ENCODE data around the gene SLC26A11. TPM values are rescaled to one million over a fixed set of nuclear protein-coding genes. Genes with fewer than 3 reads are reported as not detected.
A peak's percentile ranks its signal among the peaks of the same experiment; 100 is the strongest.

SLC26A11 gene
- total and polyA plus RNA-seq, 2 donors from 2014 or later, result 11.3 to 24.5 TPM

DNA sequence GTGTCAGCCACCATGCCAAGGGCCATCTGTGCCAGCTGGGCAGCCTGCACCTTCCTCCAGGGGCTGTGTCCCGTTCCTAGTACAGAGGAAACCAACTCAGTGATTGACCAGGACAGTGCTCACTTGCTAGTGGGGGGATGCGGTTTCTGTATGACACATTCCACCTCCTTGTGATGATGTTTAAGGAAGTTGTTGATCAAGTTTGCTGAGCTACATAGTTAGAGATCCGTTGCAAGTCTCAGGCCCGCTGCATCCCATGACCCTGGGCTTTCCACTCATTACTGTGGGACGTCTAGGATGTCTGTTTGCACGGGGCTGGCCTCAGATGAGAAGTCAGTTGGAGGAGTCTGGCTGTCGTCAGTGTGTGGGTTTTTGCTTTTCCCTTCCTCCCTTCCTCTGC is 74.0 kb downstream of the SLC26A11 start:
- TF ChIP-seq, protein P1, sequence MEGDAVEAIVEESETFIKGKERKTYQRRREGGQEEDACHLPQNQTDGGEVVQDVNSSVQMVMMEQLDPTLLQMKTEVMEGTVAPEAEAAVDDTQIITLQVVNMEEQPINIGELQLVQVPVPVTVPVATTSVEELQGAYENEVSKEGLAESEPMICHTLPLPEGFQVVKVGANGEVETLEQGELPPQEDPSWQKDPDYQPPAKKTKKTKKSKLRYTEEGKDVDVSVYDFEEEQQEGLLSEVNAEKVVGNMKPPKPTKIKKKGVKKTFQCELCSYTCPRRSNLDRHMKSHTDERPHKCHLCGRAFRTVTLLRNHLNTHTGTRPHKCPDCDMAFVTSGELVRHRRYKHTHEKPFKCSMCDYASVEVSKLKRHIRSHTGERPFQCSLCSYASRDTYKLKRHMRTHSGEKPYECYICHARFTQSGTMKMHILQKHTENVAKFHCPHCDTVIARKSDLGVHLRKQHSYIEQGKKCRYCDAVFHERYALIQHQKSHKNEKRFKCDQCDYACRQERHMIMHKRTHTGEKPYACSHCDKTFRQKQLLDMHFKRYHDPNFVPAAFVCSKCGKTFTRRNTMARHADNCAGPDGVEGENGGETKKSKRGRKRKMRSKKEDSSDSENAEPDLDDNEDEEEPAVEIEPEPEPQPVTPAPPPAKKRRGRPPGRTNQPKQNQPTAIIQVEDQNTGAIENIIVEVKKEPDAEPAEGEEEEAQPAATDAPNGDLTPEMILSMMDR (IDR thresholded peaks at IDR 0.05; ENCODE audit: borderline replicate concordance, extremely low read depth, insufficient read depth), result no peak
- no peak overlapping the region for H3K4me3 ChIP-seq (ENCODE audit: low read length in 3 of 3)
- H3K4me1 ChIP-seq (ENCODE audit: control insufficient read depth in 2 of 3, insufficient read depth in 2 of 3, low read depth in 1 of 3, low read length in 3 of 3), result no peaks in the 10 kb centered on the region
- H3K27me3 ChIP-seq (ENCODE audit: control insufficient read depth, insufficient read depth, low read length), result no peaks in the 10 kb centered on the region
- peaks cover 8 to 61% (median 57%) of the 10 kb centered on the region in 3 donors for H3K36me3 ChIP-seq (ENCODE audit: control insufficient read depth in 2 of 3, insufficient read depth in 3 of 3, low read length in 3 of 3)
- peak in 1 of 5 donors; percentile 32 for DNase-seq
- no peak for FAIRE-seq
- no peak overlapping the region for H3K27ac ChIP-seq (ENCODE audit: low read depth in 2 of 2, low read length in 2 of 2)
- H3K9ac ChIP-seq (ENCODE audit: low read length in 3 of 3), result no peak overlapping the region
- intact Hi-C loops (cut with DNase I), result no loop called here
- H3K9me3 ChIP-seq (ENCODE audit: control insufficient read depth in 2 of 3, insufficient read depth in 1 of 3, low read length in 3 of 3), result no peaks in the 10 kb centered on the region

DNA sequence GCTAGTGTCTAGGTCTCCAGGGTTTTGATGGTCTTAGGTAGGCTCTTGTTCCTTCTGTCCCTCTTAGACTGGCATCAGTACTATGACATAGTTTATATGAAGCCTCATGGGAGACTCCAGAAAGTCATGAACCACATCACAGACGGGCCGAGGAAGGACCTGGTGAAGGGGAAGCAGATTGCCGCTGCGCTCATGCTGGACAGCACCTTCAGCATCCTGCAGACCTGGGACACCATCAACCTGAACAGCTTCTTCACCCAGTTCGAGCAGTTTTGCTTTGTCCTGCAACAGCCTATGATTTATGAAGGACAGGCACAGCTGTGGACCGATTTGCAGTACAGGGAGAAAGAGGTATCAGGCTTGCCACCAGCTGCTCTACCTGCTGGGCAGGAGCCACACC is 74.4 kb downstream of the SLC26A11 start:
- FAIRE-seq, result no peak
- no peaks in the 10 kb centered on the region for H3K9me3 ChIP-seq (ENCODE audit: control insufficient read depth in 2 of 3, insufficient read depth in 1 of 3, low read length in 3 of 3)
- no peak overlapping the region for H3K9ac ChIP-seq (ENCODE audit: low read length in 3 of 3)
- peak in 1 of 5 donors; percentile 8 for DNase-seq
- H3K36me3 ChIP-seq (ENCODE audit: control insufficient read depth in 2 of 3, insufficient read depth in 3 of 3, low read length in 3 of 3), result peaks cover 8 to 60% (median 56%) of the 10 kb centered on the region in 3 donors
- TF ChIP-seq, protein P1 (IDR thresholded peaks at IDR 0.05; ENCODE audit: borderline replicate concordance, extremely low read depth, insufficient read depth), result no peak
- H3K27me3 ChIP-seq (ENCODE audit: control insufficient read depth, insufficient read depth, low read length), result no peaks in the 10 kb centered on the region
- no peak overlapping the region for H3K4me3 ChIP-seq (ENCODE audit: low read length in 3 of 3)
- intact Hi-C loops (cut with DNase I), result no loop called here
- H3K27ac ChIP-seq (ENCODE audit: low read depth in 2 of 2, low read length in 2 of 2), result no peak overlapping the region
- H3K4me1 ChIP-seq (ENCODE audit: control insufficient read depth in 2 of 3, insufficient read depth in 2 of 3, low read depth in 1 of 3, low read length in 3 of 3), result no peaks in the 10 kb centered on the region

DNA sequence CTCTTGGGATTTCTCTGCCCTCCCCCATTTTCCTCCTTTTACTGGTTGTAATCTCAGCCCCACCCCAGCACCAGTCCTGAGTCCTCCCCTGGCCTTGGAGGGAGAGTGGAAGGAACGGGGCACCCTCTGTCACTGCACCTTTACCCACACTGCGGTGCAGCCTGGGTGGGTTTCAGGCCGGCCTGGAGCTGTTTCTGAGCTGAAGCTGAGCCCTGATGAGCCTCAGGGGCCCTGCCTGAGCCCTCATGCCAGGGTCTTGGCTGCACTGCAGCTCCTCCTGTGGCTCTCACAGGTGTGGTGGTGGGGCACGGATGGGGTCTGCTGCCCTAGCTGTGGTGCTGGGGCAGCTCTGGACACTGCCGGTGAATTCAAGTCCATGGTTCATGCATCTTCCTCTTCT is 74.9 kb downstream of the SLC26A11 start:
- no peak overlapping the region for H3K4me3 ChIP-seq (ENCODE audit: low read length in 3 of 3)
- no peaks in the 10 kb centered on the region for H3K9me3 ChIP-seq (ENCODE audit: control insufficient read depth in 2 of 3, insufficient read depth in 1 of 3, low read length in 3 of 3)
- intact Hi-C loops (cut with DNase I), result no loop called here
- H3K4me1 ChIP-seq (ENCODE audit: control insufficient read depth in 2 of 3, insufficient read depth in 2 of 3, low read depth in 1 of 3, low read length in 3 of 3), result no peaks in the 10 kb centered on the region
- no peak overlapping the region for H3K9ac ChIP-seq (ENCODE audit: low read length in 3 of 3)
- no peak overlapping the region for H3K27ac ChIP-seq (ENCODE audit: low read depth in 2 of 2, low read length in 2 of 2)
- FAIRE-seq (no peak), DNase-seq (peak in 1 of 5 donors; percentile 63)
- no peaks in the 10 kb centered on the region for H3K27me3 ChIP-seq (ENCODE audit: control insufficient read depth, insufficient read depth, low read length)
- peaks cover 7 to 59% (median 53%) of the 10 kb centered on the region in 3 donors for H3K36me3 ChIP-seq (ENCODE audit: control insufficient read depth in 2 of 3, insufficient read depth in 3 of 3, low read length in 3 of 3)
- TF ChIP-seq, protein P1 (IDR thresholded peaks at IDR 0.05; ENCODE audit: borderline replicate concordance, extremely low read depth, insufficient read depth), result no peak

DNA sequence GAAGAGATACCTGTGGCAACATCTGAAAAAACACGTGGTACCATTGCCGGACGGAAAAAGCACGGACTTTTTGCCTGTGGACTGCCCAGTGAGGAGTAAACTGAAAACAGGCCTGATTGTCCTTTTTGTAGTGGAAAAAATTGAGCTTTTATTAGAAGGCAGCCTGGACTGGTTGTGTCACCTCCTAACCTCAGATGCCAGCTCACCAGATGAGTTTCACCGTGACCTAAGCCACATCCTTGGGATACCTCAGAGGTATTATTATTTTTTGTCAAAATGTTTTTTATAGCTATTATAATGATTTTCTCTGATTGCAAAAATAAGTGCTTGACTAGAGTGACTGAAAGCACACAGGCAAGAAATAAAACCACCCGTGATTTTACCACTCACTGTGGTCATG is 75.3 kb downstream of the SLC26A11 start:
- no peaks in the 10 kb centered on the region for H3K9me3 ChIP-seq (ENCODE audit: control insufficient read depth in 2 of 3, insufficient read depth in 1 of 3, low read length in 3 of 3)
- H3K4me3 ChIP-seq (ENCODE audit: low read length in 3 of 3), result no peak overlapping the region
- DNase-seq (no peak), FAIRE-seq (no peak)
- no peaks in the 10 kb centered on the region for H3K4me1 ChIP-seq (ENCODE audit: control insufficient read depth in 2 of 3, insufficient read depth in 2 of 3, low read depth in 1 of 3, low read length in 3 of 3)
- H3K27me3 ChIP-seq (ENCODE audit: control insufficient read depth, insufficient read depth, low read length), result no peaks in the 10 kb centered on the region
- no peak overlapping the region for H3K27ac ChIP-seq (ENCODE audit: low read depth in 2 of 2, low read length in 2 of 2)
- peaks cover 5 to 54% (median 50%) of the 10 kb centered on the region in 3 donors for H3K36me3 ChIP-seq (ENCODE audit: control insufficient read depth in 2 of 3, insufficient read depth in 3 of 3, low read length in 3 of 3)
- TF ChIP-seq, protein P1 (IDR thresholded peaks at IDR 0.05; ENCODE audit: borderline replicate concordance, extremely low read depth, insufficient read depth), result no peak
- no peak overlapping the region for H3K9ac ChIP-seq (ENCODE audit: low read length in 3 of 3)
- intact Hi-C loops (cut with DNase I), result no loop called here

All from kidney (tissue), 14 donors.